ENCODE results near the gene BBOX1.
"Not testable (repeated sequence)": the region's sequence is repeated elsewhere in the genome, so short reads cannot be mapped to it uniquely, and the experiment has no call there.

The BBOX1 gene

GRCh38 chr11:27075655-27076054 is 35.0 kb downstream of the BBOX1 start:
- no peak for TF ChIP-seq JUND (IDR thresholded peaks at IDR 0.05; ENCODE audit: low read depth)
- DNase-seq (ENCODE audit: low read depth in 1 of 2, low spot score in 1 of 2) = no peak
- in situ Hi-C loops (cut with HindIII; ENCODE audit: low pct_unique_long_range_greater_than_20kb, low sequenced_read_pairs) = no loop called here

GRCh38 chr11:27076121-27076589 is 35.5 kb downstream of the BBOX1 start:
- no peak for DNase-seq (ENCODE audit: low read depth in 1 of 2, low spot score in 1 of 2)
- no peak for TF ChIP-seq JUND (IDR thresholded peaks at IDR 0.05; ENCODE audit: low read depth)
- in situ Hi-C loops (cut with HindIII; ENCODE audit: low pct_unique_long_range_greater_than_20kb, low sequenced_read_pairs) = no loop called here

GRCh38 chr11:27081056-27081455 is 40.4 kb downstream of the BBOX1 start:
- in situ Hi-C loops (cut with HindIII; ENCODE audit: low pct_unique_long_range_greater_than_20kb, low sequenced_read_pairs) = no loop called here
- no peak for TF ChIP-seq JUND (IDR thresholded peaks at IDR 0.05; ENCODE audit: low read depth)
- no peak for DNase-seq (ENCODE audit: low read depth in 1 of 2, low spot score in 1 of 2)

- in situ Hi-C loops (cut with HindIII; ENCODE audit: low pct_unique_long_range_greater_than_20kb, low sequenced_read_pairs) = no loop called here
- TF ChIP-seq JUND (IDR thresholded peaks at IDR 0.05; ENCODE audit: low read depth) = no peak
- DNase-seq (ENCODE audit: low read depth in 1 of 2, low spot score in 1 of 2) = no peak
These were observed 42.6 kb downstream of the BBOX1 start for GRCh38 chr11:27083241-27083640.

GRCh38 chr11:27083782-27084181 is 43.2 kb downstream of the BBOX1 start:
- DNase-seq (ENCODE audit: low read depth in 1 of 2, low spot score in 1 of 2) = no peak
- in situ Hi-C loops (cut with HindIII; ENCODE audit: low pct_unique_long_range_greater_than_20kb, low sequenced_read_pairs) = no loop called here
- no peak for TF ChIP-seq JUND (IDR thresholded peaks at IDR 0.05; ENCODE audit: low read depth)

GRCh38 chr11:27084518-27084917 is 43.9 kb downstream of the BBOX1 start:
- no peak for DNase-seq (ENCODE audit: low read depth in 1 of 2, low spot score in 1 of 2)
- TF ChIP-seq JUND (IDR thresholded peaks at IDR 0.05; ENCODE audit: low read depth) = no peak
- in situ Hi-C loops (cut with HindIII; ENCODE audit: low pct_unique_long_range_greater_than_20kb, low sequenced_read_pairs) = no loop called here

- TF ChIP-seq JUND (IDR thresholded peaks at IDR 0.05; ENCODE audit: low read depth) = no peak
- in situ Hi-C loops (cut with HindIII; ENCODE audit: low pct_unique_long_range_greater_than_20kb, low sequenced_read_pairs) = no loop called here
- no peak for DNase-seq (ENCODE audit: low read depth in 1 of 2, low spot score in 1 of 2)
These were observed 44.5 kb downstream of the BBOX1 start for GRCh38 chr11:27085111-27085510.

GRCh38 chr11:27085605-27086004 is 45.0 kb downstream of the BBOX1 start:
- DNase-seq (ENCODE audit: low read depth in 1 of 2, low spot score in 1 of 2) = no peak
- no peak for TF ChIP-seq JUND (IDR thresholded peaks at IDR 0.05; ENCODE audit: low read depth)
- in situ Hi-C loops (cut with HindIII; ENCODE audit: low pct_unique_long_range_greater_than_20kb, low sequenced_read_pairs) = no loop called here

GRCh38 chr11:27087432-27087831 is 46.8 kb downstream of the BBOX1 start:
- DNase-seq (ENCODE audit: low read depth in 1 of 2, low spot score in 1 of 2) = no peak
- in situ Hi-C loops (cut with HindIII; ENCODE audit: low pct_unique_long_range_greater_than_20kb, low sequenced_read_pairs) = no loop called here

GRCh38 chr11:27088353-27088752 is 47.7 kb downstream of the BBOX1 start:
- in situ Hi-C loops (cut with HindIII; ENCODE audit: low pct_unique_long_range_greater_than_20kb, low sequenced_read_pairs) = no loop called here
- no peak for TF ChIP-seq JUND (IDR thresholded peaks at IDR 0.05; ENCODE audit: low read depth)

More at GRCh38 chr11:27087432-27087831, 46.8 kb downstream of the BBOX1 start:
- TF ChIP-seq JUND (IDR thresholded peaks at IDR 0.05; ENCODE audit: low read depth) = no peak

GRCh38 chr11:27089746-27090145 is 49.1 kb downstream of the BBOX1 start:
- in situ Hi-C loops (cut with HindIII; ENCODE audit: low pct_unique_long_range_greater_than_20kb, low sequenced_read_pairs) = no loop called here
- no peak for TF ChIP-seq JUND (IDR thresholded peaks at IDR 0.05; ENCODE audit: low read depth)
- no peak for DNase-seq (ENCODE audit: low read depth in 1 of 2, low spot score in 1 of 2)

More at GRCh38 chr11:27088353-27088752, 47.7 kb downstream of the BBOX1 start:
- DNase-seq (ENCODE audit: low read depth in 1 of 2, low spot score in 1 of 2) = no peak

GRCh38 chr11:27090357-27090948 is 49.8 kb downstream of the BBOX1 start:
- in situ Hi-C loops (cut with HindIII; ENCODE audit: low pct_unique_long_range_greater_than_20kb, low sequenced_read_pairs); DNase-seq (ENCODE audit: low read depth in 1 of 2, low spot score in 1 of 2): not testable (repeated sequence)

- TF ChIP-seq JUND (IDR thresholded peaks at IDR 0.05; ENCODE audit: low read depth) = no peak
- DNase-seq (ENCODE audit: low read depth in 1 of 2, low spot score in 1 of 2) = no peak
- in situ Hi-C loops (cut with HindIII; ENCODE audit: low pct_unique_long_range_greater_than_20kb, low sequenced_read_pairs) = no loop called here
These were observed 53.5 kb downstream of the BBOX1 start for GRCh38 chr11:27094120-27094519.

GRCh38 chr11:27095059-27095458 is 54.4 kb downstream of the BBOX1 start:
- in situ Hi-C loops (cut with HindIII; ENCODE audit: low pct_unique_long_range_greater_than_20kb, low sequenced_read_pairs) = no loop called here
- no peak for DNase-seq (ENCODE audit: low read depth in 1 of 2, low spot score in 1 of 2)
- TF ChIP-seq JUND (IDR thresholded peaks at IDR 0.05; ENCODE audit: low read depth) = no peak
